HCT116 (cell line): Measurements from ENCODE around the gene KSR2. TPM values are rescaled to one million over a fixed set of nuclear protein-coding genes. Genes with fewer than 3 reads are reported as not detected.

Experiments
- ATAC-seq: fragments of 200-7000 bp; cut with Tn5 transposase; 2 replicates; pipeline ENCODE4 v1.9.1; 2020; ENCODE audit warnings: mild to moderate bottlenecking, moderate library complexity
- BruUV-seq: library from RNA; stranded (reverse); fragments of 400-500 nt; replicated peaks from 2 replicates; lab custom pipeline; 2021; lab: Mats Ljungman, UMichigan
- CTCF ChIA-PET: fragments of 300-600 bp; sonication (Branson Sonifier 250); formaldehyde crosslinking; loops from one replicate; lab custom pipeline; 2021; ENCODE audit warnings: antibody characterized with exemption; lab: Charles Lee
- POLR2A ChIA-PET: fragments of 300-600, 350-600 bp; sonication (Branson Sonifier 250); formaldehyde crosslinking; loops from one replicate; lab custom pipeline; 2021; ENCODE audit warnings: antibody characterized with exemption; lab: Charles Lee
- RAD21 ChIA-PET, 2 experiments: fragments of 300-600 bp; sonication (Branson Sonifier 250); formaldehyde crosslinking; loops; one replicate each; lab custom pipeline; 2023; ENCODE audit warnings: low total read pairs in 2 of 2; ENCODE audit not compliant: uncharacterized antibody in 2 of 2, unreplicated experiment in 2 of 2, low non-redundant PET in 1 of 2; lab: Charles Lee
- DNase-seq: peaks from one replicate; pipeline ENCODE4 v3.0.0-alpha.2; 2010; ENCODE audit warnings: low read depth, low spot score
- H2AFZ ChIP-seq: fragments of 200-600 bp; shearing (Covaris generic), sonication (generic); 2 replicates; pipeline ENCODE4 v1.6.1; 2017; ENCODE audit warnings: low read depth, mixed run types, mixed read lengths, antibody characterized with exemption, low read length; ENCODE audit not compliant: poor library complexity, severe bottlenecking
- H3K27ac ChIP-seq: 2 replicates; pipeline ENCODE4 v1.5.1; 2012; ENCODE audit warnings: low read depth, low read length
- H3K27me3 ChIP-seq: fragments of 200-600 bp; sonication (generic); 2 replicates; pipeline ENCODE4 v1.6.1; 2016; ENCODE audit warnings: mixed run types, low read length, mixed read lengths; ENCODE audit not compliant: insufficient read depth
- H3K36me3 ChIP-seq, 2 experiments: fragments of 200-500 bp in 1 of 2; fragments of 200-600 bp in 1 of 2; sonication (Bioruptor generic) in 1 of 2; sonication (generic) in 1 of 2; 2 replicates each; pipeline versions ENCODE4 v1.5.1 to v1.6.1; 2014 to 2016; ENCODE audit warnings: low read length in 2 of 2, inconsistent platforms in 1 of 2, mixed read lengths in 1 of 2, mixed run types in 1 of 2; ENCODE audit not compliant: insufficient read depth in 2 of 2, control insufficient read depth in 1 of 2
- H3K4me1 ChIP-seq, 2 experiments: fragments of 200-600 bp in 1 of 2; sonication (generic) in 1 of 2; 2 replicates each; pipeline versions ENCODE4 v1.5.1 to v1.6.1; 2012 to 2017; ENCODE audit warnings: low read length in 2 of 2, inconsistent platforms in 1 of 2, mild to moderate bottlenecking in 1 of 2, mixed read lengths in 1 of 2, mixed run types in 1 of 2, moderate library complexity in 1 of 2; ENCODE audit not compliant: insufficient read depth in 2 of 2, control insufficient read depth in 1 of 2
- H3K4me2 ChIP-seq: fragments of 200-600 bp; sonication (generic); 2 replicates; pipeline ENCODE4 v1.6.1; 2017; ENCODE audit warnings: mixed run types, low read length, mixed read lengths
- H3K4me3 ChIP-seq, 2 experiments: fragments of 200-600 bp in 1 of 2; sonication (generic) in 1 of 2; replicated peaks in 1 of 2; 2 replicates each; pipeline ENCODE4 v1.5.1; 2011 to 2016; ENCODE audit warnings: low read length in 2 of 2, control low read depth in 1 of 2, low read depth in 1 of 2, mild to moderate bottlenecking in 1 of 2, mixed read lengths in 1 of 2, mixed run types in 1 of 2
- H3K79me2 ChIP-seq: fragments of 200-600 bp; sonication (generic); 2 replicates; pipeline ENCODE4 v1.6.1; 2017; ENCODE audit warnings: mild to moderate bottlenecking, mixed run types, low read length, moderate library complexity, mixed read lengths; ENCODE audit not compliant: insufficient read depth
- H3K9ac ChIP-seq: fragments of 200-600 bp; sonication (generic); 2 replicates; pipeline ENCODE4 v1.6.1; 2016; ENCODE audit warnings: low read length, mixed read lengths
- H3K9me2 ChIP-seq: fragments of 200-600 bp; sonication (generic), shearing (Covaris generic); 2 replicates; pipeline ENCODE4 v1.6.1; 2017; ENCODE audit warnings: mixed run types, mild to moderate bottlenecking, moderate library complexity; ENCODE audit not compliant: insufficient read depth
- H3K9me3 ChIP-seq, 2 experiments: fragments of 200-500 bp in 1 of 2; fragments of 200-600 bp in 1 of 2; sonication (Bioruptor generic) in 1 of 2; sonication (generic) in 1 of 2; 2 replicates each; pipeline ENCODE4 v1.6.1; 2014 to 2017; ENCODE audit warnings: low read length in 2 of 2, mixed read lengths in 2 of 2, inconsistent platforms in 1 of 2, low read depth in 1 of 2, mild to moderate bottlenecking in 1 of 2, mixed run types in 1 of 2, moderate library complexity in 1 of 2; ENCODE audit not compliant: control insufficient read depth in 1 of 2, insufficient read depth in 1 of 2
- H4K20me1 ChIP-seq: fragments of 200-600 bp; sonication (generic), shearing (Covaris generic); 2 replicates; pipeline ENCODE4 v1.6.1; 2017; ENCODE audit warnings: mixed run types, mild to moderate bottlenecking, moderate library complexity; ENCODE audit not compliant: insufficient read depth
- ATF3 ChIP-seq: IDR thresholded peaks from 2 replicates; pipeline ENCODE4 v1.6.1; 2012
- CBX3 ChIP-seq: IDR thresholded peaks from 2 replicates; pipeline ENCODE4 v1.6.1; 2012; ENCODE audit warnings: low read depth
- EGR1 ChIP-seq: IDR thresholded peaks from 2 replicates; pipeline ENCODE4 v1.6.1; 2012; ENCODE audit warnings: low read depth
- ELF1 ChIP-seq: IDR thresholded peaks from 2 replicates; pipeline ENCODE4 v1.6.1; 2012; ENCODE audit warnings: low read depth, borderline replicate concordance
- EZH2 ChIP-seq: fragments of 200-600 bp; sonication (generic); IDR thresholded peaks from 2 replicates; pipeline ENCODE4 v1.6.1; 2017; ENCODE audit warnings: antibody characterized with exemption, mixed run types
- EZH2phosphoT487 ChIP-seq: fragments of 200-600 bp; IDR thresholded peaks from 2 replicates; pipeline ENCODE4 v1.6.1; 2018; ENCODE audit warnings: antibody characterized with exemption, borderline replicate concordance
- SRF ChIP-seq: IDR thresholded peaks from 2 replicates; pipeline ENCODE4 v1.6.1; 2012; ENCODE audit warnings: low read depth
- TCF7L2 ChIP-seq: IDR thresholded peaks from 2 replicates; pipeline ENCODE4 v1.7.0; 2011; ENCODE audit warnings: borderline replicate concordance, inconsistent platforms; ENCODE audit not compliant: insufficient read depth, insufficient read length; ENCODE audit errors: extremely low read depth
- YY1 ChIP-seq: IDR thresholded peaks from 2 replicates; pipeline ENCODE4 v1.6.1; 2011; ENCODE audit warnings: low read length, low read depth, moderate library complexity, mild to moderate bottlenecking; ENCODE audit not compliant: insufficient replicate concordance; ENCODE audit errors: extremely low read depth
- ZBTB33 ChIP-seq: IDR thresholded peaks from 2 replicates; pipeline ENCODE4 v1.6.1; 2011; ENCODE audit warnings: mild to moderate bottlenecking, low read length, moderate library complexity; ENCODE audit not compliant: insufficient replicate concordance; ENCODE audit errors: extremely low read depth
- intact Hi-C: fragments of 100-400 bp; cut with micrococcal nuclease; formaldehyde crosslinking; loops from 2 replicates; pipeline ENCODE4 v1.10.0; 2022
- total RNA-seq: library from RNA; stranded (reverse); gene quantifications from one replicate; pipeline ENCODE4 v1.2.1, GENCODE V29; 2021; ENCODE audit not compliant: unreplicated experiment

The KSR2 gene
- total RNA-seq, 1 experiment from 2014 or later: 10.1 TPM

GRCh38 chr12:117664169-117664568, 304.6 kb downstream of the KSR2 start:
- no peaks in the 10 kb centered on the region for H3K9me2 ChIP-seq
- no peak overlapping the region for H3K27ac ChIP-seq
- ATAC-seq (no peak), DNase-seq (no peak)
- CTCF ChIA-PET: no interaction called here
- peaks cover 0 to 18% of the 10 kb centered on the region in 2 experiments; a peak in 2 of 4 replicates for H3K4me1 ChIP-seq
- intact Hi-C loops: no loop called here
- no peaks in the 10 kb centered on the region for H4K20me1 ChIP-seq
- no peak overlapping the region for H3K4me2 ChIP-seq
- no peak overlapping the region for H3K9ac ChIP-seq
- no peaks in the 10 kb centered on the region for H3K9me3 ChIP-seq
- POLR2A ChIA-PET: no interaction called here
- no peak for TF ChIP-seq ZBTB33
- TF ChIP-seq ELF1: no peak
- no peak for TF ChIP-seq CBX3
- TF ChIP-seq EZH2phosphoT487: no peak
- TF ChIP-seq SRF: no peak
- TF ChIP-seq ATF3: no peak
- TF ChIP-seq EGR1: no peak
- TF ChIP-seq EZH2: no peak
- no peak for TF ChIP-seq YY1
- no peak for TF ChIP-seq TCF7L2
- no peaks in the 10 kb centered on the region for H3K27me3 ChIP-seq
- H3K4me3 ChIP-seq: no peak overlapping the region
- H2AFZ ChIP-seq: no peak overlapping the region
- RAD21 ChIA-PET: no interaction called here
- no TSS peak for BruUV-seq
- H3K36me3 ChIP-seq: no peaks in the 10 kb centered on the region
- no peaks in the 10 kb centered on the region for H3K79me2 ChIP-seq
